Loucy (cell line): ENCODE results near the gene FLOT2.
"Not testable (repeated sequence)": the region's sequence is repeated elsewhere in the genome, so short reads cannot be mapped to it uniquely, and the experiment has no call there.

Source experiments
- H2AFZ ChIP-seq: fragments of 200-600 bp; sonication (generic); 2 replicates; pipeline ENCODE4 v1.6.0; 2016; ENCODE audit warnings: antibody characterized with exemption, mild to moderate bottlenecking, low read length, moderate library complexity
- H3F3A ChIP-seq: fragments of 200-600 bp; 2 replicates; pipeline ENCODE4 v1.6.0; 2016; ENCODE audit warnings: antibody characterized with exemption, low read depth, mild to moderate bottlenecking
- H3K27me3 ChIP-seq: fragments of 200-600 bp; sonication (generic); 2 replicates; pipeline ENCODE4 v1.6.1; 2014; ENCODE audit warnings: low read length, mild to moderate bottlenecking; ENCODE audit not compliant: insufficient read depth, poor library complexity, severe bottlenecking
- H3K36me3 ChIP-seq: fragments of 200-600 bp; sonication (generic); 2 replicates; pipeline ENCODE4 v1.6.1; 2016; ENCODE audit warnings: low read length; ENCODE audit not compliant: insufficient read depth
- H3K4me1 ChIP-seq: fragments of 200-600 bp; sonication (generic); 2 replicates; pipeline ENCODE4 v1.5.1; 2014; ENCODE audit warnings: low read length, mild to moderate bottlenecking; ENCODE audit not compliant: insufficient read depth, poor library complexity, severe bottlenecking
- H3K4me2 ChIP-seq: fragments of 200-600 bp; sonication (generic); 2 replicates; pipeline ENCODE4 v1.6.0; 2014; ENCODE audit warnings: antibody characterized with exemption, low read length, low read depth, mild to moderate bottlenecking; ENCODE audit not compliant: poor library complexity, severe bottlenecking
- H3K4me3 ChIP-seq: fragments of 200-600 bp; sonication (generic); 2 replicates; pipeline ENCODE4 v1.5.1; 2014; ENCODE audit warnings: low read length, mild to moderate bottlenecking, mixed read lengths; ENCODE audit not compliant: poor library complexity, severe bottlenecking
- H3K79me2 ChIP-seq: fragments of 200-600 bp; sonication (generic); 2 replicates; pipeline ENCODE4 v1.6.1; 2014; ENCODE audit warnings: low read length; ENCODE audit not compliant: insufficient read depth
- H3K9ac ChIP-seq: fragments of 200-600 bp; sonication (generic); 2 replicates; pipeline ENCODE4 v1.6.0; 2014; ENCODE audit warnings: mild to moderate bottlenecking, low read depth, low read length, moderate library complexity; ENCODE audit not compliant: poor library complexity, severe bottlenecking
- H3K9me2 ChIP-seq: fragments of 200-600 bp; sonication (generic); replicated peaks from 2 replicates; pipeline ENCODE4 v1.6.1; 2016; ENCODE audit warnings: low read depth, low read length, mixed read lengths
- H3K9me3 ChIP-seq: fragments of 200-600 bp; sonication (generic); 2 replicates; pipeline ENCODE4 v1.6.1; 2014; ENCODE audit warnings: mild to moderate bottlenecking, antibody characterized with exemption, low read length, low read depth; ENCODE audit not compliant: insufficient read depth
- H4K20me1 ChIP-seq: fragments of 200-600 bp; sonication (generic); 2 replicates; pipeline ENCODE4 v1.6.0; 2014; ENCODE audit warnings: antibody characterized with exemption, low read length, mild to moderate bottlenecking; ENCODE audit not compliant: insufficient read depth, poor library complexity, severe bottlenecking
- CTCF ChIP-seq: fragments of 200-600 bp; sonication (generic); conservative IDR thresholded peaks from 2 replicates; pipeline ENCODE4 v1.5.1; 2014; ENCODE audit warnings: mild to moderate bottlenecking, antibody characterized with exemption, low read length
- EZH2phosphoT487 ChIP-seq: fragments of 200-600 bp; IDR thresholded peaks from 2 replicates; pipeline ENCODE4 v1.6.1; 2018; ENCODE audit warnings: antibody characterized with exemption, mild to moderate bottlenecking, moderate library complexity, borderline replicate concordance

The FLOT2 gene

GRCh38 chr17:28904800-28905199 lies 7.3 kb upstream of the FLOT2 start:
- Histone ChIP-seq H3K27me3 (no peaks in the 10 kb centered on the region), H3K4me1 (peaks cover 20% of the 10 kb centered on the region), H3K4me3 (no peak overlapping the region), H3K36me3 (peaks cover 40% of the 10 kb centered on the region; the same call in 1 of the 2 replicates), H4K20me1 (peaks cover 5% of the 10 kb centered on the region), H3K4me2 (no peak overlapping the region), H2AFZ (no peak overlapping the region), H3K79me2 (peaks cover 20% of the 10 kb centered on the region), H3F3A (no peaks in the 10 kb centered on the region), H3K9me3 (no peaks in the 10 kb centered on the region), H3K9me2 (no peaks in the 10 kb centered on the region), H3K9ac (no peak overlapping the region)
- TF ChIP-seq CTCF (no peak), EZH2phosphoT487 (no peak)

DNA sequence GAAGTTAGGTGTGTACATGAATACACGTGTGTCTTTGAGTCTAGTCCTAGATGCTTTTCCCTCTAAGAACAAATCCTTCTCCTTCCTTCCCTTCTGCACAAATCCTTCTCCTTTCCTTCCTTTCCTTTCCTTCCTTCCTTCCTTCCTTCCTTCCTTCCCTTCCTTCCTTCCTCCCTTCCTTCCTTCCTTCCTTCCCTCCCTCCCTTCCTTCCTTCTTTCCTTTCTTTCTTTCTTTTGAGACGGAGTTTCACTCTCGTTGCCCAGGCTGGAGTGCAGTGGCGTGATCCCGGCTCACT lies 6.0 kb upstream of the FLOT2 start:
- Histone ChIP-seq H3K4me1 (peaks cover 31% of the 10 kb centered on the region), H3K4me2 (peak overlapping the region; percentile 49), H3K36me3 (peaks cover 28% of the 10 kb centered on the region; the same call in 1 of the 2 replicates), H3K79me2 (peaks cover 23% of the 10 kb centered on the region), H3K4me3 (peak overlapping the region; percentile 51)
- H3F3A ChIP-seq, H3K9me2 ChIP-seq, H3K9ac ChIP-seq, H3K27me3 ChIP-seq, H4K20me1 ChIP-seq, H2AFZ ChIP-seq, H3K9me3 ChIP-seq: not testable (repeated sequence)

DNA sequence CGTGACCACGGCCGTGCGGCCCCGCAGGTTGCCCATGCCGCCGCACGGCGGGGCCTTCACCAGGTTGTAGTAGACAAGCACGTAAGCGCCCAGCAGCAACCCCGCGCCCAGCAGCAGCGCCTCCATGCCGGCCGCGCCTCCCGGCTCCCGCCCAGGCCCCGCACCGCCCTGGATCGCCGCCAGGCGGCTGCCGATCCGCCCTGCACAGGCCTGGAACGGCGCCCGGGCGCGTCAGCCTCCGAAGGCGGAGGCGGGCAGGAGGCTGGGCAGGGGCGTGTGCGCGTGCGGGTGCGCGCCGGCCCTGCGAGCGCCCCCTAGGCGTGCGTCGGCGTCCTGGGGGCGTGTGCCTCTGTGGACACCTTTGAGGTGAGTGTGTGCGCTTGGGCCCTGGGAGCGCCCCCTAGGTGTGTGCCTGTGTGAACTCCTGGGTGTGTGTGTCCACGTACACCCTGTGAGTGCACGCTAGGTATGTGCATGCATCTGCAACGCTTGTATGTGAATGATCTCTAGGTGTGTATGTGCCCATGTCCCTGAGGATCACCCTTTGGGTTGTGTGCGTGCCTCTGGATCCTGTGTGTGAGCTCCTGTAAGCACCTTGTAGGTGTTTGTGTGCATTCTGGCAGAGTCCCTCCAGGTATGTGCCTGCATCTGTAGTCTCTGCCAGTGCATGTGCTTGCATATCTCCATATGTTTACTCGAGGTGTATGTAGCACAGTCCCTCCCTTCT lies 5.4 kb upstream of the FLOT2 start, which contains the start of gene DHRS13:
DHRS13 (minus strand) TSS at position 261 of the 727 bp plus-strand sequence; CDS start at position 126, 135 bp downstream.
- TF ChIP-seq EZH2phosphoT487, result no peak
- peak; percentile 96; the same call in 1 of the 2 replicates for TF ChIP-seq CTCF
- no peaks in the 10 kb centered on the region for H3F3A ChIP-seq

More for the DNA sequence above, 5.4 kb upstream of the FLOT2 start, which contains the start of gene DHRS13:
- no peaks in the 10 kb centered on the region for H3K9me3 ChIP-seq
- peak within 1 kb of the TSS; percentile 84 for H3K4me2 ChIP-seq
- H2AFZ ChIP-seq, result peak within 1 kb of the TSS; percentile 88
- peaks cover 35% of the 10 kb centered on the region for H3K4me1 ChIP-seq
- H3K9me2 ChIP-seq, result no peaks in the 10 kb centered on the region
- peaks cover 5% of the 10 kb centered on the region for H4K20me1 ChIP-seq
- peaks cover 23% of the 10 kb centered on the region; the same call in 1 of the 2 replicates for H3K36me3 ChIP-seq
- no peaks in the 10 kb centered on the region for H3K27me3 ChIP-seq
- H3K4me3 ChIP-seq, result peak within 1 kb of the TSS; percentile 77
- H3K9ac ChIP-seq, result peak within 1 kb of the TSS; percentile 81
- H3K79me2 ChIP-seq, result peaks cover 25% of the 10 kb centered on the region
